Mesenchymal stem cell (in vitro differentiated cells and primary cell): ENCODE data around the gene IL22. TPM values are rescaled to one million over a fixed set of nuclear protein-coding genes. Genes with fewer than 3 reads are reported as not detected.

Source experiments
- DNase-seq: peaks from one replicate; pipeline ENCODE4 v3.0.0-alpha.2; 2013
- H2AFZ ChIP-seq: one replicate; pipeline ENCODE4 v1.6.1; 2013; ENCODE audit warnings: low read depth, mild to moderate bottlenecking, control low read depth, inconsistent platforms, low read length, moderate library complexity
- H2AK5ac ChIP-seq: 2 replicates; pipeline ENCODE4 v1.6.1; 2013; ENCODE audit warnings: low read length, moderate library complexity, mild to moderate bottlenecking, inconsistent platforms; ENCODE audit not compliant: severe bottlenecking
- H2BK120ac ChIP-seq: one replicate; pipeline ENCODE4 v1.6.1; 2013; ENCODE audit warnings: low read depth, mild to moderate bottlenecking, inconsistent platforms, low read length, moderate library complexity
- H2BK12ac ChIP-seq, 2 experiments: one replicate each; pipeline ENCODE4 v1.6.1; 2013; ENCODE audit warnings: inconsistent platforms in 2 of 2, low read length in 2 of 2, mild to moderate bottlenecking in 2 of 2, moderate library complexity in 2 of 2, control low read depth in 1 of 2
- H2BK15ac ChIP-seq: one replicate; pipeline ENCODE4 v1.6.1; 2013; ENCODE audit warnings: mild to moderate bottlenecking, low read depth, inconsistent platforms; ENCODE audit not compliant: poor library complexity, severe bottlenecking
- H2BK5ac ChIP-seq: 2 replicates; pipeline ENCODE4 v1.6.1; 2013; ENCODE audit warnings: low read depth, mild to moderate bottlenecking, low read length, control low read depth, inconsistent platforms; ENCODE audit not compliant: poor library complexity, severe bottlenecking
- H3K14ac ChIP-seq, 2 experiments: one replicate each; pipeline ENCODE4 v1.6.1; 2013; ENCODE audit warnings: inconsistent platforms in 2 of 2, low read length in 2 of 2, control low read depth in 1 of 2, mild to moderate bottlenecking in 1 of 2, moderate library complexity in 1 of 2
- H3K18ac ChIP-seq, 2 experiments: one replicate each; pipeline ENCODE4 v1.6.1; 2013; ENCODE audit warnings: inconsistent platforms in 2 of 2, low read length in 2 of 2, control low read depth in 1 of 2, low read depth in 1 of 2, mild to moderate bottlenecking in 1 of 2
- H3K23ac ChIP-seq, 2 experiments: one replicate each; pipeline ENCODE4 v1.6.1; 2013; ENCODE audit warnings: inconsistent platforms in 2 of 2, low read length in 2 of 2, mild to moderate bottlenecking in 2 of 2, moderate library complexity in 2 of 2, control low read depth in 1 of 2
- H3K27ac ChIP-seq: 2 replicates; pipeline ENCODE4 v1.5.1; 2013; ENCODE audit warnings: mild to moderate bottlenecking, moderate library complexity, low read length, control low read depth, inconsistent platforms; ENCODE audit not compliant: poor library complexity, severe bottlenecking
- H3K27me3 ChIP-seq, 2 experiments: 2 replicates each; pipeline versions ENCODE4 v1.6.1 to v1.7.0; 2013; ENCODE audit warnings: low read length in 2 of 2, mild to moderate bottlenecking in 2 of 2, moderate library complexity in 2 of 2, control low read depth in 1 of 2, inconsistent platforms in 1 of 2; ENCODE audit not compliant: control insufficient read depth in 1 of 2, insufficient read depth in 1 of 2
- H3K36me3 ChIP-seq, 2 experiments: 2 replicates each; pipeline versions ENCODE4 v1.6.1 to v1.7.0; 2013; ENCODE audit warnings: low read length in 2 of 2, control low read depth in 1 of 2, inconsistent platforms in 1 of 2, low read depth in 1 of 2, mild to moderate bottlenecking in 1 of 2; ENCODE audit not compliant: insufficient read depth in 2 of 2, control insufficient read depth in 1 of 2
- H3K4ac ChIP-seq, 2 experiments: one replicate each; pipeline ENCODE4 v1.6.1; 2013; ENCODE audit warnings: inconsistent platforms in 2 of 2, low read length in 2 of 2, mild to moderate bottlenecking in 2 of 2, moderate library complexity in 2 of 2, control low read depth in 1 of 2, low read depth in 1 of 2
- H3K4me1 ChIP-seq: 2 replicates; pipeline ENCODE4 v1.6.1; 2013; ENCODE audit warnings: low read depth, low read length, control low read depth; ENCODE audit not compliant: control insufficient read depth, insufficient read depth
- H3K4me2 ChIP-seq: 2 replicates; pipeline ENCODE4 v1.6.1; 2013; ENCODE audit warnings: low read length, mild to moderate bottlenecking, inconsistent platforms; ENCODE audit not compliant: poor library complexity, severe bottlenecking
- H3K4me3 ChIP-seq, 2 experiments: 2 replicates each; pipeline versions ENCODE4 v1.5.1 to v1.7.0; 2013; ENCODE audit warnings: low read length in 2 of 2, mild to moderate bottlenecking in 2 of 2, control low read depth in 1 of 2, low read depth in 1 of 2; ENCODE audit not compliant: insufficient read depth in 1 of 2
- H3K79me1 ChIP-seq: replicated peaks from 2 replicates; pipeline ENCODE4 v1.6.1; 2013; ENCODE audit warnings: mild to moderate bottlenecking, control low read depth, low read length, inconsistent platforms; ENCODE audit not compliant: poor library complexity, severe bottlenecking
- H3K9ac ChIP-seq: 2 replicates; pipeline ENCODE4 v1.7.0; 2013; ENCODE audit warnings: mild to moderate bottlenecking, low read length, moderate library complexity
- H3K9me3 ChIP-seq: 2 replicates; pipeline ENCODE4 v1.7.0; 2013; ENCODE audit warnings: mild to moderate bottlenecking, low read length; ENCODE audit not compliant: control insufficient read depth
- H4K8ac ChIP-seq: one replicate; pipeline ENCODE4 v1.6.1; 2013; ENCODE audit warnings: inconsistent platforms, mild to moderate bottlenecking, low read length, moderate library complexity
- H4K91ac ChIP-seq: one replicate; pipeline ENCODE4 v1.6.1; 2013; ENCODE audit warnings: mild to moderate bottlenecking, low read length, inconsistent platforms
- WGBS: methylation state at CpG from one replicate; pipeline ENCODE4 v1.1.7; 2013; ENCODE audit warnings: mixed read lengths; 5-methylcytosine and 5-hydroxymethylcytosine counted together
- polyA plus RNA-seq, 2 experiments: library from polyadenylated mRNA; stranded (reverse); fragments of 200-250 nt; gene quantifications; one replicate each; pipeline ENCODE4 v1.2.3, GENCODE V29; 2013

IL22 gene
- not detected for polyA plus RNA-seq (2013, experiment 1 of 2)
- polyA plus RNA-seq (2013, experiment 2 of 2) = not detected

GRCh38 chr12:68253504-68253903 lies at the start of gene IL22:
Gene IL22, minus strand, starts transcription at chr12:68253604. Its CDS starts 156 bp downstream, at chr12:68253448.
- no peaks in the 10 kb centered on the region for H3K79me1 ChIP-seq
- H4K91ac ChIP-seq = peak within 1 kb of the TSS; percentile 83
- H2AFZ ChIP-seq = no peak within 1 kb of the TSS
- H2BK120ac ChIP-seq = no peak within 1 kb of the TSS
- H2AK5ac ChIP-seq = no peak within 1 kb of the TSS
- no peak within 1 kb of the TSS for H4K8ac ChIP-seq
- WGBS = 85% methylated on average over 5 of the region's 7 CpGs
- no peak within 1 kb of the TSS for H3K14ac ChIP-seq
- no peak within 1 kb of the TSS for H3K23ac ChIP-seq
- H3K4ac ChIP-seq = no peak within 1 kb of the TSS
- peak within 1 kb of the TSS in 1 of 2 experiments; percentile 47 for H2BK12ac ChIP-seq
- H3K18ac ChIP-seq = no peak within 1 kb of the TSS
- H3K9me3 ChIP-seq = no peaks in the 10 kb centered on the region
- no peaks in the 10 kb centered on the region for H3K36me3 ChIP-seq
- no peak within 1 kb of the TSS for H2BK5ac ChIP-seq
- H2BK15ac ChIP-seq = no peak within 1 kb of the TSS
- no peak within 1 kb of the TSS for H3K4me2 ChIP-seq
- no peak for DNase-seq
- H3K4me1 ChIP-seq = no peaks in the 10 kb centered on the region
- no peak within 1 kb of the TSS for H3K4me3 ChIP-seq
- no peaks in the 10 kb centered on the region for H3K27me3 ChIP-seq
- no peak within 1 kb of the TSS for H3K9ac ChIP-seq
- no peak within 1 kb of the TSS for H3K27ac ChIP-seq

GRCh38 chr12:68297929-68298328 lies 44.5 kb upstream of the IL22 start:
- H3K4ac ChIP-seq = no peak overlapping the region
- 98% methylated on average over 4 of the region's 4 CpGs for WGBS
- H3K27me3 ChIP-seq = no peaks in the 10 kb centered on the region
- H3K27ac ChIP-seq = no peak overlapping the region
- no peak overlapping the region for H2BK15ac ChIP-seq
- no peak overlapping the region for H2AK5ac ChIP-seq
- no peak overlapping the region for H2AFZ ChIP-seq
- H2BK120ac ChIP-seq = no peak overlapping the region
- peaks cover 8% of the 10 kb centered on the region for H3K9me3 ChIP-seq
- H3K23ac ChIP-seq = no peak overlapping the region
- H2BK5ac ChIP-seq = no peak overlapping the region
- no peak overlapping the region for H3K9ac ChIP-seq
- H3K4me1 ChIP-seq = no peaks in the 10 kb centered on the region
- H3K18ac ChIP-seq = no peak overlapping the region
- no peak for DNase-seq
- peaks cover 10% of the 10 kb centered on the region for H3K79me1 ChIP-seq
- H4K91ac ChIP-seq = no peak overlapping the region
- H3K4me2 ChIP-seq = no peak overlapping the region
- no peak overlapping the region for H4K8ac ChIP-seq
- H3K14ac ChIP-seq = no peak overlapping the region
- peaks cover 7 to 20% of the 10 kb centered on the region in 2 experiments for H3K36me3 ChIP-seq
- H3K4me3 ChIP-seq = no peak overlapping the region
- H2BK12ac ChIP-seq = no peak overlapping the region

- H4K91ac ChIP-seq = no peak overlapping the region
- H3K9me3 ChIP-seq = no peaks in the 10 kb centered on the region
- H3K4ac ChIP-seq = no peak overlapping the region
- H3K4me2 ChIP-seq = no peak overlapping the region
- no peak overlapping the region for H3K4me3 ChIP-seq
- H3K9ac ChIP-seq = no peak overlapping the region
- no peaks in the 10 kb centered on the region for H3K27me3 ChIP-seq
- H2AK5ac ChIP-seq = no peak overlapping the region
- no peak overlapping the region for H3K14ac ChIP-seq
- H3K36me3 ChIP-seq = peaks cover 4 to 7% of the 10 kb centered on the region in 2 experiments
- peaks cover 10% of the 10 kb centered on the region for H3K79me1 ChIP-seq
- no peak overlapping the region for H2BK120ac ChIP-seq
- no peak overlapping the region for H3K27ac ChIP-seq
- H2AFZ ChIP-seq = no peak overlapping the region
- H4K8ac ChIP-seq = no peak overlapping the region
- no peak for DNase-seq
- no peak overlapping the region for H3K23ac ChIP-seq
- H2BK15ac ChIP-seq = no peak overlapping the region
- no peaks in the 10 kb centered on the region for H3K4me1 ChIP-seq
- 100% methylated on average over 1 of the region's 2 CpGs for WGBS
- no peak overlapping the region for H2BK12ac ChIP-seq
- H3K18ac ChIP-seq = no peak overlapping the region
- H2BK5ac ChIP-seq = no peak overlapping the region
These were observed 40.8 kb upstream of the IL22 start for GRCh38 chr12:68294251-68294650.

GRCh38 chr12:68293347-68293746 lies 39.9 kb upstream of the IL22 start:
- Histone ChIP-seq H3K18ac (no peak overlapping the region), H3K27ac (no peak overlapping the region), H2AK5ac (no peak overlapping the region), H3K9ac (no peak overlapping the region), H3K9me3 (no peaks in the 10 kb centered on the region), H3K4me1 (no peaks in the 10 kb centered on the region), H4K8ac (no peak overlapping the region), H3K14ac (no peak overlapping the region), H2BK120ac (no peak overlapping the region), H3K36me3 (peaks cover 1 to 5% of the 10 kb centered on the region in 2 experiments), H4K91ac (no peak overlapping the region), H2BK12ac (no peak overlapping the region), H3K79me1 (peaks cover 8% of the 10 kb centered on the region), H2BK5ac (no peak overlapping the region), H2BK15ac (no peak overlapping the region), H3K4ac (no peak overlapping the region), H3K23ac (no peak overlapping the region), H3K27me3 (no peaks in the 10 kb centered on the region), H2AFZ (no peak overlapping the region), H3K4me3 (no peak overlapping the region), H3K4me2 (no peak overlapping the region)
- no peak for DNase-seq
